ENCODE results near the gene RAD51B. TPM values are rescaled to one million over a fixed set of nuclear protein-coding genes. Genes with fewer than 3 reads are reported as not detected.

Gene RAD51B
- total RNA-seq, 2 donors from 2014 or later, result 9.3 to 12.1 TPM

DNA sequence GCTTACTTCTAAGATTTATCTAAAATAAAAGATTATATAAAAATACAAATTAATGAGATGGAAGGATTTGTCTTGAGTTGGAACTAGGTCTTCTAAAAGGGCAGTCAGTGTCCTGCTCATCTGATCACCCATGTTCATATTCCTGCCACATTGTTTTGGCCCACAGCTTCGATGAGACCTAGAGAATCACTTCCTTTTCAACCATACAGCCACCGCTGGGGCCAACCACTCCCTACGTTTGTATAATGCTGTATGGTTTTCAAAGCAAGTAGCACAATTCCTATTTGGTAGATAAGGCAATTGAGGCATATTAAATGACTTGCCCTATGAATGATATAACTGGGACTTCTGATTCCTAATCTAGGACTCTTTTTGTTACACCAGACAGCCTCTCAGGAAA lies 723.9 kb downstream of the RAD51B start:
- Histone ChIP-seq H3K27ac (peak overlapping the region; percentile 73 to 96), H3K27me3 (replicated peaks; ENCODE audit: insufficient read depth) (no peaks in the 10 kb centered on the region), H3K9me3 (no peaks in the 10 kb centered on the region), H3K4me3 (no peak overlapping the region), H3K4me1 (ENCODE audit: control insufficient read depth in 1 of 2, low read depth in 2 of 2) (peaks cover 40 to 59% of the 10 kb centered on the region in 2 donors), H3K36me3 (no peaks in the 10 kb centered on the region)
- TF ChIP-seq, protein P1, sequence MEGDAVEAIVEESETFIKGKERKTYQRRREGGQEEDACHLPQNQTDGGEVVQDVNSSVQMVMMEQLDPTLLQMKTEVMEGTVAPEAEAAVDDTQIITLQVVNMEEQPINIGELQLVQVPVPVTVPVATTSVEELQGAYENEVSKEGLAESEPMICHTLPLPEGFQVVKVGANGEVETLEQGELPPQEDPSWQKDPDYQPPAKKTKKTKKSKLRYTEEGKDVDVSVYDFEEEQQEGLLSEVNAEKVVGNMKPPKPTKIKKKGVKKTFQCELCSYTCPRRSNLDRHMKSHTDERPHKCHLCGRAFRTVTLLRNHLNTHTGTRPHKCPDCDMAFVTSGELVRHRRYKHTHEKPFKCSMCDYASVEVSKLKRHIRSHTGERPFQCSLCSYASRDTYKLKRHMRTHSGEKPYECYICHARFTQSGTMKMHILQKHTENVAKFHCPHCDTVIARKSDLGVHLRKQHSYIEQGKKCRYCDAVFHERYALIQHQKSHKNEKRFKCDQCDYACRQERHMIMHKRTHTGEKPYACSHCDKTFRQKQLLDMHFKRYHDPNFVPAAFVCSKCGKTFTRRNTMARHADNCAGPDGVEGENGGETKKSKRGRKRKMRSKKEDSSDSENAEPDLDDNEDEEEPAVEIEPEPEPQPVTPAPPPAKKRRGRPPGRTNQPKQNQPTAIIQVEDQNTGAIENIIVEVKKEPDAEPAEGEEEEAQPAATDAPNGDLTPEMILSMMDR (IDR thresholded peaks at IDR 0.05), result no peak
- DNase-seq (ENCODE audit: low spot score) (no peak), ATAC-seq (ENCODE audit: insufficient number of reproducible peaks, low FRiP score, low read depth) (no peak)

GRCh38 chr14:68544081-68544892 lies 724.7 kb downstream of the RAD51B start:
- peak overlapping the region; percentile 96 to 99 for H3K27ac ChIP-seq
- no peaks in the 10 kb centered on the region for H3K27me3 ChIP-seq (replicated peaks; ENCODE audit: insufficient read depth)
- DNase-seq (ENCODE audit: low spot score) (peak; percentile 86), ATAC-seq (ENCODE audit: insufficient number of reproducible peaks, low FRiP score, low read depth) (peak; percentile 79)
- peaks cover 46 to 66% of the 10 kb centered on the region in 2 donors for H3K4me1 ChIP-seq (ENCODE audit: control insufficient read depth in 1 of 2, low read depth in 2 of 2)
- no peak overlapping the region for H3K4me3 ChIP-seq
- TF ChIP-seq, protein P1 (IDR thresholded peaks at IDR 0.05), result no peak
- H3K9me3 ChIP-seq, result no peaks in the 10 kb centered on the region
- H3K36me3 ChIP-seq, result no peaks in the 10 kb centered on the region

GRCh38 chr14:68546839-68547238 lies 727.3 kb downstream of the RAD51B start:
- TF ChIP-seq, protein P1 (IDR thresholded peaks at IDR 0.05), result no peak
- H3K9me3 ChIP-seq, result no peaks in the 10 kb centered on the region
- H3K4me1 ChIP-seq (ENCODE audit: control insufficient read depth in 1 of 2, low read depth in 2 of 2), result peaks cover 57 to 89% of the 10 kb centered on the region in 2 donors
- DNase-seq (ENCODE audit: low spot score) (no peak), ATAC-seq (ENCODE audit: insufficient number of reproducible peaks, low FRiP score, low read depth) (no peak)
- no peak overlapping the region for H3K4me3 ChIP-seq
- H3K36me3 ChIP-seq, result no peaks in the 10 kb centered on the region
- peak overlapping the region; percentile 96 to 99 for H3K27ac ChIP-seq
- no peaks in the 10 kb centered on the region for H3K27me3 ChIP-seq (replicated peaks; ENCODE audit: insufficient read depth)

DNA sequence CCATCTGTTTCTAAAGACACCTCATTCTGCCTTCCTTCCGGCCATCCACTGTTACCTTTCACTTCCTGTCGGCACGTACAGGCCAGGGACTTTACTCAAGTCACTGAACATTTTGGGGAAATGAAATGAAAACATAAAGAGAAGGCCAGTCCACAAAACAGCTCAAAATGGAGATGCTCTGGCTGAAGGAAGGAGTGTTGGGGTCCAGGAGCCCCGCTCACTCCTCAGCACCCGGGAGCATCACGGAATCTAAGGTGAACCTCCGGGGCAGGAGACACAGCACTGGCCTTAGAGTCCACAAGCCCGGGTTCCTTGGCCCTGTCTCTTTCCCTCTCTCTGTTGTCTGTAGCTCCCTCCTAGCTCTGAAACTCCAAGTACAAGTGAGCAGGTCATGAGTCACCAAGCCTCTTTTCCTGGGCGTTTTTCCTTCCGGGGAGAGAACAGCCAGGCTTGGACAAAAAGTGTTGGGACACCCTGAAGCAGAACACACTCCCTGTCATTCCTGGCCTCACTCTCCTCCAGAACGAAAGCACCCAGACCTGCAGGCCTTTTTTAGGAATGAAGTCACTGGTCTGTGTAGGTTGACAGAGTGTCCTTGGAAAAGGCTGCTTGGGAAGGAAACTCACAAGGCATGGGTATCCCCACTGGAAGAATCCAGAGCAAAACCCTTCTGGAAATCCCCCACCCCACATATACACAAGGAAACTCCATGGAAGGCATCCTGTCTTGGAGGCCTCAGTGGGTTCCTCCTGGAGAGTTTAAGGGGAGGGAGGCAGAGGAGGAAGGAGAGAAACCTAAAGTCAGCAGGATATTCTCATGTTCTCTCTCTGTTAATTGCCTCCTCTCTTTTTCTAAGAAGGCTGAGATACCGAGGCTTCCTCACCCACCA lies 728.0 kb downstream of the RAD51B start:
- TF ChIP-seq, protein P1 (IDR thresholded peaks at IDR 0.05), result no peak
- ATAC-seq (ENCODE audit: insufficient number of reproducible peaks, low FRiP score, low read depth) (peak; percentile 80), DNase-seq (ENCODE audit: low spot score) (peak; percentile 81)
- Histone ChIP-seq H3K36me3 (no peaks in the 10 kb centered on the region), H3K4me1 (ENCODE audit: control insufficient read depth in 1 of 2, low read depth in 2 of 2) (peaks cover 61 to 93% of the 10 kb centered on the region in 2 donors), H3K4me3 (no peak overlapping the region), H3K27ac (peak overlapping the region; percentile 96 to 99), H3K27me3 (replicated peaks; ENCODE audit: insufficient read depth) (no peaks in the 10 kb centered on the region), H3K9me3 (no peaks in the 10 kb centered on the region)

Measured in thoracic aorta (tissue), 2 donors.